ENCODE results near the gene MGAT5. TPM values are rescaled to one million over a fixed set of nuclear protein-coding genes. Genes with fewer than 3 reads are reported as not detected.

The MGAT5 gene
- total RNA-seq, 1 experiment from 2014 or later: 34.0 TPM

DNA sequence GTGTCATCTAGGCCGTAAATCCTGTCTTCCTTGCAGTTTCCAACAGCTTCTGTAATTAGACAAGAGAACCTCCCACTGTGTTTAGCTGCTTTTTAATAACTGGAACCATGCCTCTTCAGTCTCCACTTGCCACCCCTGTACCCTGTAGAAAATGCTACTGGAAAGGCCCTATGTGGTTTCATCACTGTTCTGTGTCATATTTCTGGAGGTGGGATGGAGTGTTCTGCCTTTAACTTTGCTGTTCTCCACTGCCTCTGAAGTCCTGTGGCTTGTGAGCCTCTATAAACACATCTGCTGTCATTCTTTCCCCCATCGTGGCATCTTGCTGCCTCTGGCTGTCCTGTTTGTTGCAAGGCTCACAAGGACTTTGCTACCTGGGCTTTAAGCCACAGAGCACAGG is 17.9 kb downstream of the MGAT5 start:
- no peaks in the 10 kb centered on the region; the same call in 1 of the 2 replicates for H3K79me2 ChIP-seq (ENCODE audit: insufficient read depth, low read length)
- CTCF ChIA-PET: no interaction called here
- no peak overlapping the region for H3K4me2 ChIP-seq (ENCODE audit: low read length)
- H3K9me2 ChIP-seq (ENCODE audit: insufficient read depth): no peaks in the 10 kb centered on the region
- H4K20me1 ChIP-seq (ENCODE audit: insufficient read depth): no peaks in the 10 kb centered on the region; the same call in 1 of the 2 replicates
- H3K27me3 ChIP-seq (ENCODE audit: insufficient read depth, low read length): no peaks in the 10 kb centered on the region
- H2AFZ ChIP-seq (ENCODE audit: low read depth, low read length, poor library complexity, severe bottlenecking): no peak overlapping the region
- no peak overlapping the region for H3K27ac ChIP-seq (ENCODE audit: low read depth, low read length)
- H3K9me3 ChIP-seq (ENCODE audit: control insufficient read depth in 1 of 2, insufficient read depth in 1 of 2, low read depth in 1 of 2, low read length in 2 of 2): no peaks in the 10 kb centered on the region
- peaks cover 0 to 3% of the 10 kb centered on the region in 2 experiments; a peak in 1 of 4 replicates for H3K4me1 ChIP-seq (ENCODE audit: control insufficient read depth in 1 of 2, insufficient read depth in 2 of 2, low read length in 2 of 2)
- no peaks in the 10 kb centered on the region for H3K36me3 ChIP-seq (ENCODE audit: control insufficient read depth in 1 of 2, insufficient read depth in 2 of 2, low read length in 2 of 2)
- RAD21 ChIA-PET (ENCODE audit: low non-redundant PET in 1 of 2, low total read pairs in 2 of 2, uncharacterized antibody in 2 of 2, unreplicated experiment in 2 of 2): no interaction called here
- no TSS peak for BruUV-seq (replicated peaks)
- intact Hi-C loops (cut with micrococcal nuclease): no loop called here
- no peak overlapping the region for H3K4me3 ChIP-seq (replicated peaks in 1 of 2; ENCODE audit: low read depth in 1 of 2, low read length in 2 of 2)
- no peak for DNase-seq (ENCODE audit: low read depth, low spot score)
- POLR2A ChIA-PET: no interaction called here
- no peak overlapping the region for H3K9ac ChIP-seq (ENCODE audit: low read length)
- TF ChIP-seq SIN3A (IDR thresholded peaks at IDR 0.05; ENCODE audit: low read depth) (no peak), ELF1 (IDR thresholded peaks at IDR 0.05; ENCODE audit: borderline replicate concordance, low read depth) (no peak), ZFX (IDR thresholded peaks at IDR 0.05) (no peak)
- ATAC-seq: no peak

DNA sequence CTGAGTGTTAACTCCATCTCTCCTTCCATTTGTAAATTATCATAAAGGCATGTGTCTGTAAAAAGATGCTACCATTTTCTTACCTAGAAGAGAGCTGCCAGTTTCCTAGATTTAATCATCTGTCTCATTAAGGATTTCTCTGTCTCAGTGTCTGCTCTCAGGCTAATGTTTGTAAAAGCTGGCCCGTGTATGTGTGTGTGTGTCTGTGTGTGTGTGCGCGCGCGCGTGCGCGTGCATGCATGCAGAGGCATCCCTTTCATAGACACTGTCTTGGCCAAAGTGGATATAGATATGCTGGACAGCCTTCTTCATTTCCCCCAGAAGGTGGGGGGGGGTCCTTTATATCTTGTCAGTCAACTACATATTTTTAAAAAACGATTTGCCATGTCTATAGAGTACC is 18.9 kb downstream of the MGAT5 start:
- peaks cover 0 to 5% of the 10 kb centered on the region in 2 experiments; a peak in 1 of 4 replicates for H3K4me1 ChIP-seq (ENCODE audit: control insufficient read depth in 1 of 2, insufficient read depth in 2 of 2, low read length in 2 of 2)
- CTCF ChIA-PET: no interaction called here
- H3K36me3 ChIP-seq (ENCODE audit: control insufficient read depth in 1 of 2, insufficient read depth in 2 of 2, low read length in 2 of 2): no peaks in the 10 kb centered on the region
- no peaks in the 10 kb centered on the region for H3K79me2 ChIP-seq (ENCODE audit: insufficient read depth, low read length)
- no peaks in the 10 kb centered on the region for H3K27me3 ChIP-seq (ENCODE audit: insufficient read depth, low read length)
- H3K9me3 ChIP-seq (ENCODE audit: control insufficient read depth in 1 of 2, insufficient read depth in 1 of 2, low read depth in 1 of 2, low read length in 2 of 2): no peaks in the 10 kb centered on the region
- no peaks in the 10 kb centered on the region; the same call in 1 of the 2 replicates for H4K20me1 ChIP-seq (ENCODE audit: insufficient read depth)
- DNase-seq (ENCODE audit: low read depth, low spot score) (no peak), ATAC-seq (no peak)
- H3K9me2 ChIP-seq (ENCODE audit: insufficient read depth): no peaks in the 10 kb centered on the region
- intact Hi-C loops (cut with micrococcal nuclease): no loop called here
- no peak overlapping the region for H3K27ac ChIP-seq (ENCODE audit: low read depth, low read length)
- no TSS peak for BruUV-seq (replicated peaks)
- no peak overlapping the region for H3K4me3 ChIP-seq (replicated peaks in 1 of 2; ENCODE audit: low read depth in 1 of 2, low read length in 2 of 2)
- no peak overlapping the region for H3K4me2 ChIP-seq (ENCODE audit: low read length)
- POLR2A ChIA-PET: no interaction called here
- RAD21 ChIA-PET (ENCODE audit: low non-redundant PET in 1 of 2, low total read pairs in 2 of 2, uncharacterized antibody in 2 of 2, unreplicated experiment in 2 of 2): no interaction called here
- no peak overlapping the region for H3K9ac ChIP-seq (ENCODE audit: low read length)
- TF ChIP-seq SP1 (IDR thresholded peaks at IDR 0.05; ENCODE audit: low read depth): no peak
- H2AFZ ChIP-seq (ENCODE audit: low read depth, low read length, poor library complexity, severe bottlenecking): no peak overlapping the region

Data from HCT116 (cell line).